Smooth muscle cell (in vitro differentiated cells): ENCODE measurements around the gene ANKRD7. TPM values are rescaled to one million over a fixed set of nuclear protein-coding genes. Genes with fewer than 3 reads are reported as not detected.

Experiments used
- DNase-seq: peaks from one replicate; lab custom pipeline; 2025; ENCODE audit not compliant: unreplicated experiment; lab: John Stamatoyannopoulos, UW
- H2AFZ ChIP-seq: fragments of 200-600 bp; sonication (generic); 2 replicates; pipeline ENCODE4 v1.6.0; 2016; ENCODE audit warnings: antibody characterized with exemption, low read depth, mild to moderate bottlenecking
- H3F3A ChIP-seq: fragments of 200-600 bp; sonication (generic); 2 replicates; pipeline ENCODE4 v1.6.0; 2017; ENCODE audit warnings: antibody characterized with exemption, low read depth
- H3K27ac ChIP-seq: fragments of 200-600 bp; sonication (generic); 2 replicates; pipeline ENCODE4 v1.5.1; 2016; ENCODE audit warnings: low read depth, mild to moderate bottlenecking
- H3K27me3 ChIP-seq: fragments of 200-600 bp; sonication (generic); 2 replicates; pipeline ENCODE4 v1.6.1; 2016; ENCODE audit warnings: low read depth, mild to moderate bottlenecking
- H3K36me3 ChIP-seq: fragments of 200-600 bp; sonication (generic); 2 replicates; pipeline ENCODE4 v1.5.1; 2016; ENCODE audit warnings: low read depth
- H3K4me1 ChIP-seq: fragments of 200-600 bp; sonication (generic); 2 replicates; pipeline ENCODE4 v1.5.1; 2016; ENCODE audit warnings: low read depth
- H3K4me2 ChIP-seq: fragments of 200-600 bp; sonication (generic); 2 replicates; pipeline ENCODE4 v1.6.0; 2016; ENCODE audit warnings: mild to moderate bottlenecking
- H3K4me3 ChIP-seq: fragments of 200-600 bp; sonication (generic); 2 replicates; pipeline ENCODE4 v1.5.1; 2016; ENCODE audit warnings: mild to moderate bottlenecking
- H3K79me2 ChIP-seq: fragments of 200-600 bp; sonication (generic); 2 replicates; pipeline ENCODE4 v1.6.0; 2016; ENCODE audit warnings: low read depth, mild to moderate bottlenecking
- H3K9ac ChIP-seq: fragments of 200-600 bp; sonication (generic); 2 replicates; pipeline ENCODE4 v1.6.0; 2016; ENCODE audit warnings: low read depth
- H3K9me3 ChIP-seq: fragments of 200-600 bp; sonication (generic); replicated peaks from 2 replicates; pipeline ENCODE4 v1.5.1; 2016; ENCODE audit warnings: low read depth
- H4K20me1 ChIP-seq: fragments of 200-600 bp; sonication (generic); 2 replicates; pipeline ENCODE4 v1.6.0; 2016; ENCODE audit warnings: low read depth
- WGBS: methylation state at CpG from one replicate; pipeline ENCODE4 v1.1.7; 2016; ENCODE audit warnings: low lambda C conversion rate; 5-methylcytosine and 5-hydroxymethylcytosine counted together
- polyA plus RNA-seq: library from polyadenylated mRNA; unstranded; fragments of >200 nt; fragmentation: Nextera tagmentation; extraction: Ambion mirVana; gene quantifications from 2 replicates; pipeline ENCODE4 v1.2.1, GENCODE V29; 2016
- total RNA-seq: library from RNA; depleted of rRNA; stranded (reverse); fragments of >200 nt; gene quantifications from 2 replicates; pipeline ENCODE4 v1.2.3, GENCODE V29; 2014
- TF ChIP-seq, protein P1 (sequence below): fragments of 200-600 bp; sonication (generic); IDR thresholded peaks from 2 replicates; pipeline ENCODE4 v1.5.1; 2017; ENCODE audit warnings: borderline replicate concordance, mild to moderate bottlenecking, antibody characterized with exemption; ENCODE audit not compliant: insufficient read depth, poor library complexity, severe bottlenecking

Gene ANKRD7
- total and polyA plus RNA-seq, 2 experiments from 2014 or later, result 0.34 TPM; not detected in 1

DNA sequence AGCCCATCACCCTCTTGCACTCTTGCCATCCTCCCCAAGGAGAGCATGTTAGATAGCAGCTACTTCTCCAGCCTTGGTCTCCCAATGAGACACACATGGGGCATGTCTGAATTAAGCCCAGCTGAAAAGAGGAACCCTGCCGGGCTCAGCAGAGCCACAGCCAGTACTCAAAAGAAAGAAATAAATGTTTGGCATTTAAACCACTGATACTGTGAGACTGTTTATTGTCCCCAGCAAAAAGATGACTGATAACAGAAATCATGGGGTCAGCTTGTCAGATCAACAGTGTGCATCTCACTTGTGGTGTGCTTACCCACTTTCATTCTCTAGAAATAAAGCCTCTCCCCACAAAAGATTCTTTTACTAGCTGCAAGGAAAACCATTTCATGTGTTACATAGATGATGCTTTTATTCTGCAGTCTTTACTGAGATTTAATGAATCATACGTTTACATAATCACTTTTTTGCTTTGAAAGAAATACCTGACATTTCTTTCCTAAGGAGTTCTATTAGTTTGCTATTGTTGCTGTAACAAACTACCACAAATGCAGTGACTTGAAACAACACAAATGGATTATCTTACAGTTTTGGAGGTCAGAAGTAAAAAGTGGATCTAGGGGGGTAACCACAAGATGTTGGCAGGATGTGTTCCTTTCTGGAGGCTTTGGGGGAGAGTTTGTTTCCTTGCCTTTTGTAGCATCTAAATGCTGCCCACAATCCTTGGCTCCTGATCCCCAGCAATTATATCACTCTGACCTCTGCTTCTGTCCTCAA, 20.9 kb downstream of the ANKRD7 start:
- DNase-seq, result no peak
- TF ChIP-seq, protein P1, sequence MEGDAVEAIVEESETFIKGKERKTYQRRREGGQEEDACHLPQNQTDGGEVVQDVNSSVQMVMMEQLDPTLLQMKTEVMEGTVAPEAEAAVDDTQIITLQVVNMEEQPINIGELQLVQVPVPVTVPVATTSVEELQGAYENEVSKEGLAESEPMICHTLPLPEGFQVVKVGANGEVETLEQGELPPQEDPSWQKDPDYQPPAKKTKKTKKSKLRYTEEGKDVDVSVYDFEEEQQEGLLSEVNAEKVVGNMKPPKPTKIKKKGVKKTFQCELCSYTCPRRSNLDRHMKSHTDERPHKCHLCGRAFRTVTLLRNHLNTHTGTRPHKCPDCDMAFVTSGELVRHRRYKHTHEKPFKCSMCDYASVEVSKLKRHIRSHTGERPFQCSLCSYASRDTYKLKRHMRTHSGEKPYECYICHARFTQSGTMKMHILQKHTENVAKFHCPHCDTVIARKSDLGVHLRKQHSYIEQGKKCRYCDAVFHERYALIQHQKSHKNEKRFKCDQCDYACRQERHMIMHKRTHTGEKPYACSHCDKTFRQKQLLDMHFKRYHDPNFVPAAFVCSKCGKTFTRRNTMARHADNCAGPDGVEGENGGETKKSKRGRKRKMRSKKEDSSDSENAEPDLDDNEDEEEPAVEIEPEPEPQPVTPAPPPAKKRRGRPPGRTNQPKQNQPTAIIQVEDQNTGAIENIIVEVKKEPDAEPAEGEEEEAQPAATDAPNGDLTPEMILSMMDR, result no peak
- Histone ChIP-seq H3K27ac (no peak overlapping the region), H2AFZ (no peak overlapping the region), H3K36me3 (no peaks in the 10 kb centered on the region), H3K79me2 (no peaks in the 10 kb centered on the region), H3K27me3 (no peaks in the 10 kb centered on the region), H3K9me3 (no peaks in the 10 kb centered on the region), H3K4me3 (no peak overlapping the region), H3K4me2 (no peak overlapping the region), H3K4me1 (peaks cover 4% of the 10 kb centered on the region), H3K9ac (no peak overlapping the region), H4K20me1 (no peaks in the 10 kb centered on the region), H3F3A (no peaks in the 10 kb centered on the region)
- 51% methylated on average over 2 of the region's 2 CpGs for WGBS

DNA sequence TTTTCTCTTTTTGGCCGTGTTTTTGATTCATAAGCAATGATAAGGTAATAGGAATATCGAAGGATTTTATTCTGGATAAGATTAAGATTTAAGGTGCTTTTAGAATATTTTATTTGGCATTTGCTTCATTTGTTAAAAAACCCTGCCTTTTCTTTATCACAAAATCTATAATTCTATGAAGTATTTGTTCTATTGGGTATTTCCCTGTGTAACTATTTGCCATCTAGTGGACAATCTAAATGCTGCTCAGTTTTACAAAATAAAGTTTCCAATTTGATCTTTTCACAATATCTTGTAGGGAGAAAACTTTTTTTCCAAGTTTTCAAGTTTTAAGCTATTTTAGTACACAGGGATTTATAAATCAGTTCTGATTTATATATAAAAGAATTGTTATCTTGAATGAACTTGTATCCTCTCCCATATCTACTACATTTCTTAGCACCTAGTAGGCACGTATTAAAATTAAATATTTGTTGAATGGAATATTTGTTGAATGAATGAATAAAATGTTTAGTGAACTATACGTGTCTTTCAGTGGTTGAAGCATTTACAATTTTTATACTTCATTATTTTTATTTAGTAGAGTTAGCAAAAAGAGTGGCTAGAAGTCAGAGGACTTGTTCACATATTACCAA, 26.5 kb downstream of the ANKRD7 start:
- Histone ChIP-seq H3K79me2 (no peaks in the 10 kb centered on the region), H3F3A (no peaks in the 10 kb centered on the region), H3K9me3 (no peaks in the 10 kb centered on the region), H3K27me3 (no peaks in the 10 kb centered on the region), H3K4me3 (no peak overlapping the region), H4K20me1 (no peaks in the 10 kb centered on the region), H3K4me1 (peaks cover under 1% of the 10 kb centered on the region), H3K9ac (no peak overlapping the region), H2AFZ (no peak overlapping the region), H3K4me2 (no peak overlapping the region), H3K36me3 (no peaks in the 10 kb centered on the region), H3K27ac (no peak overlapping the region)
- WGBS, result 91% methylated on average over 4 of the region's 4 CpGs
- DNase-seq, result no peak
- TF ChIP-seq, protein P1, result peak; percentile 34

DNA sequence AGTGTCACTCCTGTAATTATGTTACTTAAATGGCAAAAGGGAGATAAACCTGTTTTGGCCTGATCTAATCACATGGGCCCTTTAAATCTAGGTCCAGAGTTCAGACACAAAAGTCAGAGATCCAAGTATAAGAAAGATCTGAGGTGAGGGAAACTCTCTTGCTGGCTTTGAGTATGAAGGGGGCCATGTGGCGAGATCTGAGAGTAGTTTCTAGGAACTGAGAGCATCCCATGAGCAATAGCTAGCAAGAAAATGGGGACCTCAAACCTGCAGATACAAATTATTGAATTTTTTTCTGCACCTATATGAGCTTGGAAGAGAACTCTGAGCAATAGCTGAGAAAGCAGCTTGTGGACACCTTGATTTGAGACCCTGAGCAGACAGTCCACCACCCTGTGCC, 27.6 kb downstream of the ANKRD7 start:
- WGBS, result 93% methylated on average over 1 of the region's 1 CpG
- no peaks in the 10 kb centered on the region for H3K9me3 ChIP-seq
- H3K9ac ChIP-seq, result no peak overlapping the region
- no peak overlapping the region for H2AFZ ChIP-seq
- H3K36me3 ChIP-seq, result no peaks in the 10 kb centered on the region
- no peak for DNase-seq
- no peak overlapping the region for H3K4me2 ChIP-seq
- no peak overlapping the region for H3K27ac ChIP-seq
- H3K27me3 ChIP-seq, result no peaks in the 10 kb centered on the region
- H3F3A ChIP-seq, result no peaks in the 10 kb centered on the region
- no peak overlapping the region for H3K4me3 ChIP-seq
- H4K20me1 ChIP-seq, result no peaks in the 10 kb centered on the region
- no peaks in the 10 kb centered on the region for H3K79me2 ChIP-seq
- TF ChIP-seq, protein P1, result no peak
- H3K4me1 ChIP-seq, result no peaks in the 10 kb centered on the region
